Ascending aorta (tissue), 2 donors: Measurements from ENCODE around the gene SF3A2. TPM values are rescaled to one million over a fixed set of nuclear protein-coding genes. Genes with fewer than 3 reads are reported as not detected.

Experiments
- DNase-seq, 2 donors: peaks; one replicate each; pipeline ENCODE4 v3.0.0-alpha.2; 2019; ENCODE audit warnings: low spot score in 2 of 2
- H3K27ac ChIP-seq, 2 donors: fragments of 200-600 bp; sonication (generic); one replicate each; pipeline ENCODE4 v1.5.1; 2016 to 2017; ENCODE audit warnings: mild to moderate bottlenecking in 1 of 2
- H3K27me3 ChIP-seq: fragments of 200-600 bp; sonication (generic); one replicate; pipeline ENCODE4 v1.5.1; 2017
- H3K36me3 ChIP-seq, 2 donors: fragments of 200-600 bp; sonication (generic); one replicate each; pipeline ENCODE4 v1.5.1; 2016
- H3K4me1 ChIP-seq, 2 donors: fragments of 200-600 bp; sonication (generic); one replicate each; pipeline ENCODE4 v1.5.1; 2016 to 2017; ENCODE audit warnings: mild to moderate bottlenecking in 1 of 2
- H3K4me3 ChIP-seq, 2 donors: fragments of 200-600 bp; sonication (generic); one replicate each; pipeline ENCODE4 v1.5.1; 2016 to 2017; ENCODE audit warnings: mild to moderate bottlenecking in 1 of 2
- H3K9me3 ChIP-seq, 2 donors: fragments of 200-600 bp; sonication (generic); one replicate each; pipeline ENCODE4 v1.5.1; 2016
- intact Hi-C: fragments of 100-400 bp; cut with DNase I; formaldehyde crosslinking; loops from one replicate; pipeline ENCODE4 v1.15.1; 2023
- total RNA-seq: library from RNA; depleted of rRNA; stranded (reverse); fragments of >200 nt; gene quantifications from one replicate; pipeline ENCODE4 v1.1.0, GENCODE V29; 2016
- TF ChIP-seq, protein P1 (sequence below), 3 experiments: fragments of 200-600 bp in 2 of 3; fragments of 450-650 bp in 1 of 3; sonication (generic) in 2 of 3; IDR thresholded peaks; one replicate each; pipeline ENCODE4 v1.5.1; 2016 to 2019; ENCODE audit warnings: antibody characterized with exemption in 3 of 3, mild to moderate bottlenecking in 1 of 3, moderate library complexity in 1 of 3

Gene SF3A2
- total RNA-seq, 1 donor from 2014 or later: 21.3 TPM

DNA sequence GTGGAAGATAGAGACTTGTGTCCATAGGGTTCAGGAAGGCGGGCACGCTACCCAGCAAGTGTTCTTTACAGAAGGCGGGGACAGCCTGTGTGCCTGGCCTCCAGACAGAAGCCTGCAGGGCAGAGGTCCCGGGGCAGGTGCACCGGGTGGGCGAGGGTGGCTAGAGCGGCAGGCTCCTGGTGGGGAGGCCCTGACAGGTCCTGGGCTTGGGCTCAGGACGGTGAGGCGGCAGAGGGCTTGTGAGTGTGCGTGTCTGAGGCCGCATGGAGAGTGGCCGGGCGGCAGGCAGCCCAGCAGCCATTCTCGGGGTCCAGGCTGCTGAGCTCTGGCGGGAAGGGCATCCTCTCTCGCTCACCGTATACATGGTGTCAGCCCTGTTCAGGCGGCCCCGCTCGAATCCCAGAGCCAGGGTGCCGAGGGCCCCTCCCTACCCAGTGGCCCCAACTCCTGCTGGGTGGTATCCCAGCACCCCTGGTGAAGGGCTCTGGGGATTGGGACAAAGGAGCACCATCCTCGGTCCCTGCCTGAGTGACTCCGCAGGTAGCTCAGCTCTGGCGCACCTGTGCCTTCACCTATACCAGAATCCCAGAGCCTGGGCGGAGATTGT lies 9.5 kb downstream of the SF3A2 start:
- TF ChIP-seq, protein P1, sequence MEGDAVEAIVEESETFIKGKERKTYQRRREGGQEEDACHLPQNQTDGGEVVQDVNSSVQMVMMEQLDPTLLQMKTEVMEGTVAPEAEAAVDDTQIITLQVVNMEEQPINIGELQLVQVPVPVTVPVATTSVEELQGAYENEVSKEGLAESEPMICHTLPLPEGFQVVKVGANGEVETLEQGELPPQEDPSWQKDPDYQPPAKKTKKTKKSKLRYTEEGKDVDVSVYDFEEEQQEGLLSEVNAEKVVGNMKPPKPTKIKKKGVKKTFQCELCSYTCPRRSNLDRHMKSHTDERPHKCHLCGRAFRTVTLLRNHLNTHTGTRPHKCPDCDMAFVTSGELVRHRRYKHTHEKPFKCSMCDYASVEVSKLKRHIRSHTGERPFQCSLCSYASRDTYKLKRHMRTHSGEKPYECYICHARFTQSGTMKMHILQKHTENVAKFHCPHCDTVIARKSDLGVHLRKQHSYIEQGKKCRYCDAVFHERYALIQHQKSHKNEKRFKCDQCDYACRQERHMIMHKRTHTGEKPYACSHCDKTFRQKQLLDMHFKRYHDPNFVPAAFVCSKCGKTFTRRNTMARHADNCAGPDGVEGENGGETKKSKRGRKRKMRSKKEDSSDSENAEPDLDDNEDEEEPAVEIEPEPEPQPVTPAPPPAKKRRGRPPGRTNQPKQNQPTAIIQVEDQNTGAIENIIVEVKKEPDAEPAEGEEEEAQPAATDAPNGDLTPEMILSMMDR (IDR thresholded peaks at IDR 0.05): no peak
- no peaks in the 10 kb centered on the region for H3K9me3 ChIP-seq
- H3K36me3 ChIP-seq: peaks cover 52 to 56% of the 10 kb centered on the region in 2 donors
- intact Hi-C loops: no loop called here
- no peak for DNase-seq
- H3K27ac ChIP-seq: no peak overlapping the region
- H3K27me3 ChIP-seq: peaks cover 4% of the 10 kb centered on the region
- no peak overlapping the region for H3K4me3 ChIP-seq
- H3K4me1 ChIP-seq: peaks cover 0 to 19% of the 10 kb centered on the region in 2 donors

DNA sequence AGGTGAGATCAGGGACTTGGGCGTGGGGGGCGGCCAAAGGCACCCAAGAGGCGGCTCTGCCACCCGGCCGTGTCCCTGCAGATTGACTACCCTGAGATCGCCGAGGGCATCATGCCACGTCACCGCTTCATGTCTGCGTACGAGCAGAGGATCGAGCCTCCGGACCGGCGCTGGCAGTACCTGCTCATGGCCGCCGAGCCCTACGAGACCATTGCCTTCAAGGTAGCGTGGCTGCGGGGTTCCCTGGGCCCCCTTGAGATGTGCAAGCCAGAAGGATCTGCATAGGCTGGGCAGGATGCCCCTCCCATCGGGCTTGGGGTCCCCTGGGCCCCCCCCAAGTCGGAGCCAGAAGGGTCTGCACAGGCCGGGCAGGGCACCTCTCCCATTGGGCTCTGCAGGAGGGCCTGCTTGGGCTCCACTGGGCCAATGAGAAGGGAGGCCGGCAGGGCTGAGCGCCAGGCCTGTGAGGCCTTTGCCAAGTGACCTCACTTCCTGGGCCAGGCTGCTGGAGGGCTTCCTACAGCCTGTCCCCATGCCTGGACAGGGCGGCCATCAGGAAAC lies 10.3 kb downstream of the SF3A2 start:
- H3K27ac ChIP-seq: no peak overlapping the region
- no peak for DNase-seq
- peaks cover 0 to 15% of the 10 kb centered on the region in 2 donors for H3K4me1 ChIP-seq
- peaks cover 52 to 56% of the 10 kb centered on the region in 2 donors for H3K36me3 ChIP-seq
- peaks cover 4% of the 10 kb centered on the region for H3K27me3 ChIP-seq
- TF ChIP-seq, protein P1 (IDR thresholded peaks at IDR 0.05): no peak
- H3K4me3 ChIP-seq: no peak overlapping the region
- intact Hi-C loops: no loop called here
- H3K9me3 ChIP-seq: no peaks in the 10 kb centered on the region

DNA sequence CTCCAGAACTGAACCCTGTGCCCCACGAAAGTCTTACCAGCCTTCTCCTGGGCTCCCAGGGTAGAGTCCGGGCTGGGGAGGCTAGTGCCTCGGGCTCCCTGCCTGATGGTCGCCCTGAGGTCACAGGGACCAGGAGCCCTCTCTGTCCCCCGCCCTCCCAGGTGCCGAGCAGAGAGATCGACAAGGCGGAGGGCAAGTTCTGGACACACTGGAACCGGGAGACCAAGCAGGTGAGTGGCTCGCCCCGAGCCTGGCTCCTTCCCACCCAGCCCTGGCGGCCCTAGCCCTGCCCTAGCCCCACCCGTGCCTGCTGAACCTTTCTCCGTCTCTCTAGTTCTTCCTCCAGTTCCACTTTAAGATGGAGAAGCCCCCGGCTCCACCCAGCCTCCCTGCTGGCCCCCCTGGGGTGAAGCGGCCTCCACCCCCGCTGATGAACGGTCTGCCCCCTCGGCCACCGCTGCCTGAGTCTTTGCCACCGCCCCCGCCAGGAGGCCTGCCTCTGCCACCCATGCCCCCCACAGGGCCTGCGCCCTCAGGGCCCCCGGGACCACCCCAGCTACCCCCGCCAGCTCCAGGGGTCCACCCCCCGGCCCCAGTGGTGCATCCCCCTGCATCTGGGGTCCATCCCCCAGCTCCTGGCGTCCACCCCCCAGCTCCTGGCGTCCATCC lies 10.9 kb downstream of the SF3A2 start:
- H3K27ac ChIP-seq: no peak overlapping the region
- intact Hi-C loops: no loop called here
- H3K4me3 ChIP-seq: no peak overlapping the region
- H3K27me3 ChIP-seq: peaks cover 4% of the 10 kb centered on the region
- H3K9me3 ChIP-seq: no peaks in the 10 kb centered on the region
- no peak for DNase-seq
- TF ChIP-seq, protein P1 (IDR thresholded peaks at IDR 0.05): no peak
- peaks cover 52 to 56% of the 10 kb centered on the region in 2 donors for H3K36me3 ChIP-seq
- H3K4me1 ChIP-seq: peaks cover 0 to 18% of the 10 kb centered on the region in 2 donors

DNA sequence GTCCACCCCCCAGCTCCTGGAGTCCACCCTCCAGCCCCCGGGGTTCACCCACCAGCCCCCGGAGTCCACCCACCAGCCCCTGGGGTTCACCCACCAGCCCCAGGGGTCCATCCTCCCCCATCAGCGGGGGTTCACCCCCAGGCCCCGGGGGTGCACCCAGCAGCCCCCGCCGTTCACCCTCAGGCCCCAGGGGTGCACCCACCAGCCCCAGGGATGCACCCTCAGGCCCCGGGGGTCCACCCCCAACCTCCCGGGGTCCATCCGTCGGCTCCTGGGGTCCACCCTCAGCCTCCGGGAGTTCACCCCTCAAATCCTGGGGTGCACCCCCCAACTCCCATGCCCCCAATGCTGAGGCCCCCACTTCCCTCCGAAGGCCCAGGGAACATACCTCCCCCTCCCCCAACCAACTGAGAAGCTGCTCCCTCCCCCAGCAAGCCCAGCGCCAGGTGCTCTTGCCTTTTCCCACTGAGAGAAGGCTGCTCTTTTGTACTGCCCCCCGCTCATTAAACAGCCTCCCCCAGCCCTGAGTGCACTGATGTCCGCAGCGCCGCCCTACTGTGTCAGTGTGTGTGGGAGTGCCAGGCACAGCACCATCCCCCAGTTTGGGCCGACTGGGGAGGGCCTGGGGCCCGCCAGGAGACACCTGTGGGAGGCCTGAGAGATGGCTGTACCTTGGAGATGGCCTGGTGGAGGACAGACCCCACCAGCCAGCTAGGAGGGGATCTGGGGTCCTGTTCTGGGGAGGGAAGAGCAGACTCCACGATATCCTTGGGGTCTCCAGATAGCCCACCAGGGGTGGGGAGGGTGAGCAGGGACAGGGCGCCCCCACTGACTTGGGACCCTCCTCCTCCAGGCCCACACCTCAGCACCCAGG lies 11.7 kb downstream of the SF3A2 start:
- H3K27ac ChIP-seq: no peak overlapping the region
- peaks cover 8% of the 10 kb centered on the region for H3K27me3 ChIP-seq
- TF ChIP-seq, protein P1 (IDR thresholded peaks at IDR 0.05): no peak
- no peak for DNase-seq
- H3K9me3 ChIP-seq: no peaks in the 10 kb centered on the region
- no peak overlapping the region for H3K4me3 ChIP-seq
- peaks cover 50 to 54% of the 10 kb centered on the region in 2 donors for H3K36me3 ChIP-seq
- intact Hi-C loops: no loop called here
- peaks cover 0 to 22% of the 10 kb centered on the region in 2 donors for H3K4me1 ChIP-seq

DNA sequence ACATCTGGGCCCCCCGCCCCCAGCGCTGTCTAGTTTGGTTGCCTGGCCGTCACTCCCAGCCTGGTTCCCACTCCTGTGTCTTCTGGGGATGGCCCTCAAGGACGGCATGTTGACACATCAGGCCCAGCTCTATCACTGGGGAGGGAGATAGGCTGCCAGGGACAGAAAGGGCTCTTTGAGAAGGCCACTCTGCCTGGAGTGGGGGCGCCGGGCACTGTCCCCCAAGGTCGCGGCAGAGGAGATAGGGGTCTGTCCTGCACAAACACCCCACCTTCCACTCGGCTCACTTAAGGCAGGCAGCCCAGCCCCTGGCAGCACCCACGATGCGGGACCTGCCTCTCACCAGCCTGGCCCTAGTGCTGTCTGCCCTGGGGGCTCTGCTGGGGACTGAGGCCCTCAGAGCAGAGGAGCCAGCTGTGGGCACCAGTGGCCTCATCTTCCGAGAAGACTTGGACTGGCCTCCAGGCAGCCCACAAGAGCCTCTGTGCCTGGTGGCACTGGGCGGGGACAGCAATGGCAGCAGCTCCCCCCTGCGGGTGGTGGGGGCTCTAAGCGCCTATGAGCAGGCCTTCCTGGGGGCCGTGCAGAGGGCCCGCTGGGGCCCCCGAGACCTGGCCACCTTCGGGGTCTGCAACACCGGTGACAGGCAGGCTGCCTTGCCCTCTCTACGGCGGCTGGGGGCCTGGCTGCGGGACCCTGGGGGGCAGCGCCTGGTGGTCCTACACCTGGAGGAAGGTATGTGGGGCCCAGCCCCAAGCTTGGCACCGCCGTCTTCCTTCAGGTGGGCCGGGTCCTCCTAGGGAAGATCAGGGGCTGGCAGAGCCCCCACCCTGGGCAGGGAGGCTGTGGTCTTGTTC lies 12.6 kb downstream of the SF3A2 start, which contains the start of gene AMH:
AMH (plus strand) TSS at position 314 of the 857 bp plus-strand sequence; CDS start at position 324, 10 bp downstream.
- intact Hi-C loops: no loop called here
- Histone ChIP-seq H3K27me3 (peaks cover 13% of the 10 kb centered on the region), H3K36me3 (peaks cover 42 to 46% of the 10 kb centered on the region in 2 donors), H3K27ac (no peak within 1 kb of the TSS), H3K9me3 (no peaks in the 10 kb centered on the region), H3K4me1 (peaks cover 0 to 26% of the 10 kb centered on the region in 2 donors), H3K4me3 (no peak within 1 kb of the TSS)
- TF ChIP-seq, protein P1 (IDR thresholded peaks at IDR 0.05): no peak
- DNase-seq: no peak
